Esophagus muscularis mucosa (tissue), 4 donors: ENCODE data around the gene ZNHIT6. TPM values are rescaled to one million over a fixed set of nuclear protein-coding genes. Genes with fewer than 3 reads are reported as not detected.
"Not testable (repeated sequence)": the region's sequence is repeated elsewhere in the genome, so short reads cannot be mapped to it uniquely, and the experiment has no call there.

Experiments
- DNase-seq: peaks from one replicate; pipeline ENCODE4 v3.0.0-alpha.2; 2017; ENCODE audit errors: extremely low spot score
- H3K27ac ChIP-seq, 4 donors: fragments of 200-600 bp; sonication (generic); replicated peaks in 1 of 4; 1 replicate in 3 of 4; 2 replicates in 1 of 4; pipeline ENCODE4 v1.5.1; 2016 to 2019; ENCODE audit warnings: mild to moderate bottlenecking in 1 of 4
- H3K27me3 ChIP-seq, 4 donors: fragments of 200-600 bp; sonication (generic); one replicate each; pipeline versions ENCODE4 v1.5.1 to v1.6.0; 2016 to 2019
- H3K36me3 ChIP-seq, 4 donors: fragments of 200-600 bp; sonication (generic); one replicate each; pipeline ENCODE4 v1.5.1; 2016 to 2019
- H3K4me1 ChIP-seq, 4 donors: fragments of 200-600 bp; sonication (generic); one replicate each; pipeline ENCODE4 v1.5.1; 2016 to 2019
- H3K4me3 ChIP-seq, 4 donors: fragments of 200-600 bp; sonication (generic); 1 replicate in 2 of 4; 2 replicates in 2 of 4; pipeline ENCODE4 v1.5.1; 2016 to 2019; ENCODE audit warnings: mild to moderate bottlenecking in 4 of 4, moderate library complexity in 1 of 4
- H3K9me3 ChIP-seq, 4 donors: fragments of 200-600 bp; sonication (generic); 1 replicate in 3 of 4; 2 replicates in 1 of 4; pipeline ENCODE4 v1.5.1; 2016 to 2019
- CTCF ChIP-seq, 3 experiments: fragments of 200-600 bp in 2 of 3; fragments of 450-650 bp in 1 of 3; sonication (generic) in 2 of 3; IDR thresholded peaks; one replicate each; pipeline ENCODE4 v1.5.1; 2017 to 2019; ENCODE audit warnings: antibody characterized with exemption in 3 of 3, mild to moderate bottlenecking in 2 of 3, moderate library complexity in 1 of 3
- EP300 ChIP-seq: sonication (generic); formaldehyde crosslinking; IDR thresholded peaks from one replicate; pipeline ENCODE4 v1.6.1; 2017; ENCODE audit warnings: antibody characterized with exemption
- POLR2A ChIP-seq: fragments of 450-650 bp; IDR thresholded peaks from one replicate; pipeline ENCODE4 v1.6.1; 2017; ENCODE audit warnings: antibody characterized with exemption, moderate library complexity, mild to moderate bottlenecking, low read depth
- POLR2AphosphoS5 ChIP-seq, 2 donors: sonication (generic); formaldehyde crosslinking; IDR thresholded peaks; one replicate each; pipeline ENCODE4 v1.6.1; 2017; ENCODE audit warnings: antibody characterized with exemption in 2 of 2
- WGBS: methylation state at CpG from one replicate; pipeline ENCODE4 v1.1.5; 2018; 5-methylcytosine and 5-hydroxymethylcytosine counted together
- intact Hi-C: fragments of 100-400 bp; cut with DNase I; formaldehyde crosslinking; loops from one replicate; pipeline ENCODE4 v1.15.1; 2023
- total RNA-seq, 4 donors: library from RNA; depleted of rRNA; stranded (reverse); fragments of >200 nt; gene quantifications; one replicate each; pipeline versions ENCODE4 v1.1.0 to v1.2.1, GENCODE V29; 2016

Gene ZNHIT6
- total RNA-seq, 4 donors from 2014 or later: 12.8 to 16.8 (median 15.5) TPM

GRCh38 chr1:85654066-85654782 is 54.0 kb downstream of the ZNHIT6 start:
- Histone ChIP-seq H3K4me1 (peaks cover 0 to 15% (median 8%) of the 10 kb centered on the region in 4 donors), H3K36me3 (peaks cover 0 to 23% (median 15%) of the 10 kb centered on the region in 4 donors), H3K27ac (no peak overlapping the region), H3K9me3 (no peaks in the 10 kb centered on the region), H3K4me3 (no peak overlapping the region), H3K27me3 (no peaks in the 10 kb centered on the region)
- intact Hi-C loops: no loop called here
- 86% methylated on average over 6 of the region's 6 CpGs for WGBS
- TF ChIP-seq POLR2A (no peak), EP300 (no peak)
- no peak for DNase-seq

GRCh38 chr1:85652327-85652726 is 55.9 kb downstream of the ZNHIT6 start:
- H3K36me3 ChIP-seq: peaks cover 0 to 26% (median 15%) of the 10 kb centered on the region in 4 donors
- 94% methylated on average over 3 of the region's 3 CpGs for WGBS
- TF ChIP-seq EP300: no peak
- no peak for TF ChIP-seq POLR2AphosphoS5 (IDR thresholded peaks at IDR 0.05)
- TF ChIP-seq CTCF (IDR thresholded peaks at IDR 0.05): no peak
- no peak for TF ChIP-seq POLR2A
- DNase-seq: no peak
- intact Hi-C loops: no loop called here
- H3K4me3 ChIP-seq: no peak overlapping the region
- peaks cover 0 to 15% (median 8%) of the 10 kb centered on the region in 4 donors for H3K4me1 ChIP-seq
- peaks cover 0 to 11% (median 0%) of the 10 kb centered on the region in 4 donors for H3K9me3 ChIP-seq
- H3K27me3 ChIP-seq: no peaks in the 10 kb centered on the region
- no peak overlapping the region for H3K27ac ChIP-seq

- 88% methylated on average over 1 of the region's 1 CpG for WGBS
- Histone ChIP-seq H3K36me3 (peaks cover 0 to 26% (median 15%) of the 10 kb centered on the region in 4 donors), H3K4me1 (peaks cover 0 to 9% (median 4%) of the 10 kb centered on the region in 4 donors), H3K4me3 (no peak overlapping the region), H3K27me3 (no peaks in the 10 kb centered on the region), H3K9me3 (peaks cover 0 to 11% (median 0%) of the 10 kb centered on the region in 4 donors), H3K27ac (no peak overlapping the region)
- TF ChIP-seq POLR2AphosphoS5 (IDR thresholded peaks at IDR 0.05): no peak
- no peak for TF ChIP-seq EP300
- no peak for TF ChIP-seq CTCF (IDR thresholded peaks at IDR 0.05)
- no peak for TF ChIP-seq POLR2A
- no peak for DNase-seq
- intact Hi-C loops: no loop called here
These were observed 57.6 kb downstream of the ZNHIT6 start for GRCh38 chr1:85650645-85651044.

- TF ChIP-seq EP300: no peak
- TF ChIP-seq CTCF (IDR thresholded peaks at IDR 0.05): no peak
- no peak for TF ChIP-seq POLR2AphosphoS5 (IDR thresholded peaks at IDR 0.05)
- TF ChIP-seq POLR2A: no peak
- DNase-seq: no peak
- H3K4me3 ChIP-seq: no peak overlapping the region
- peaks cover 0 to 11% (median 0%) of the 10 kb centered on the region in 4 donors for H3K9me3 ChIP-seq
- H3K27ac ChIP-seq: no peak overlapping the region
- no peaks in the 10 kb centered on the region for H3K27me3 ChIP-seq
- peaks cover 0 to 9% (median 4%) of the 10 kb centered on the region in 4 donors for H3K4me1 ChIP-seq
- peaks cover 0 to 26% (median 13%) of the 10 kb centered on the region in 4 donors for H3K36me3 ChIP-seq
- intact Hi-C loops: no loop called here
These were observed 58.6 kb downstream of the ZNHIT6 start for GRCh38 chr1:85649591-85649990.

GRCh38 chr1:85641598-85642556 is 66.4 kb downstream of the ZNHIT6 start:
- H3K27me3 ChIP-seq, H3K27ac ChIP-seq, H3K4me1 ChIP-seq, intact Hi-C loops, H3K4me3 ChIP-seq, DNase-seq: not testable (repeated sequence)
- WGBS: 91% methylated on average over 17 of the region's 24 CpGs
- H3K36me3 ChIP-seq: peaks cover 0 to 14% (median 8%) of the 10 kb centered on the region in 4 donors
- H3K9me3 ChIP-seq: peaks cover 0 to 22% (median 11%) of the 10 kb centered on the region in 4 donors

GRCh38 chr1:85639920-85640319 is 68.3 kb downstream of the ZNHIT6 start:
- DNase-seq, H3K4me3 ChIP-seq, H3K4me1 ChIP-seq, intact Hi-C loops, H3K27me3 ChIP-seq, H3K27ac ChIP-seq: not testable (repeated sequence)
- Histone ChIP-seq H3K9me3 (peaks cover 0 to 22% (median 11%) of the 10 kb centered on the region in 4 donors), H3K36me3 (peaks cover 0 to 25% (median 12%) of the 10 kb centered on the region in 4 donors)
- 94% methylated on average over 7 of the region's 7 CpGs for WGBS
